Right lobe of liver (tissue), 4 donors: ENCODE results near the gene C1QTNF2.

Experiments used
- POLR2A ChIP-seq: fragments of 450-650 bp; IDR thresholded peaks from one replicate; pipeline ENCODE4 v1.6.1; 2017; ENCODE audit warnings: antibody characterized with exemption, mild to moderate bottlenecking
- TF ChIP-seq, protein P1 (sequence below), 4 donors: fragments of 200-600 bp in 3 of 4; fragments of 450-650 bp in 1 of 4; IDR thresholded peaks; one replicate each; pipeline versions ENCODE4 v1.5.1 to v1.8.0; 2016 to 2022; ENCODE audit warnings: antibody characterized with exemption in 4 of 4, mild to moderate bottlenecking in 2 of 4
- donor health status: DM: no; HTN: no; CAD: no.
- donor health status: DM: no; HTN: no; CAD: no.
- donor health status: DM: no; HTN: yes; CAD: no.

DNA sequence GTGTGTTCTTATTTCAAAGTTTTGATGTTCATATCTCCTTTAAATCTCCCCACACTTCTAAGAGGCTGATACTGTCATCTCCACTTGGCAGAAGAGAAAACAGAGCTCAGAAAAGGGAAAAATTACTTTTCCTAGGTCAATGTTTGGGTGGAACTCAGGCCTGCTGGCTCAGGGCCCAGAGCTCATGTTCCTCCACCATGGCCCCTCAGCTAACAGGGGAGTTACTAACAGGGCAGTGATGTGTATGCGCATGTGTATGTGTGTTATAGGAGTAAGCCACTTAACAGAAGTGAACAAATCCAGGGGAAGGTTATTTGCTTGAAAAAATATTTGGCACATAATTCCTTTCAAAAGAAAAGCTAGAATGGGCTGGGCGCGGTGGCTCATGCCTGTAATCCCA, 2.5 kb downstream of the C1QTNF2 start:
- TF ChIP-seq, protein P1, sequence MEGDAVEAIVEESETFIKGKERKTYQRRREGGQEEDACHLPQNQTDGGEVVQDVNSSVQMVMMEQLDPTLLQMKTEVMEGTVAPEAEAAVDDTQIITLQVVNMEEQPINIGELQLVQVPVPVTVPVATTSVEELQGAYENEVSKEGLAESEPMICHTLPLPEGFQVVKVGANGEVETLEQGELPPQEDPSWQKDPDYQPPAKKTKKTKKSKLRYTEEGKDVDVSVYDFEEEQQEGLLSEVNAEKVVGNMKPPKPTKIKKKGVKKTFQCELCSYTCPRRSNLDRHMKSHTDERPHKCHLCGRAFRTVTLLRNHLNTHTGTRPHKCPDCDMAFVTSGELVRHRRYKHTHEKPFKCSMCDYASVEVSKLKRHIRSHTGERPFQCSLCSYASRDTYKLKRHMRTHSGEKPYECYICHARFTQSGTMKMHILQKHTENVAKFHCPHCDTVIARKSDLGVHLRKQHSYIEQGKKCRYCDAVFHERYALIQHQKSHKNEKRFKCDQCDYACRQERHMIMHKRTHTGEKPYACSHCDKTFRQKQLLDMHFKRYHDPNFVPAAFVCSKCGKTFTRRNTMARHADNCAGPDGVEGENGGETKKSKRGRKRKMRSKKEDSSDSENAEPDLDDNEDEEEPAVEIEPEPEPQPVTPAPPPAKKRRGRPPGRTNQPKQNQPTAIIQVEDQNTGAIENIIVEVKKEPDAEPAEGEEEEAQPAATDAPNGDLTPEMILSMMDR (IDR thresholded peaks at IDR 0.05): no peak
- TF ChIP-seq POLR2A: no peak
